Measurements from ENCODE around the gene TBXAS1. TPM values are rescaled to one million over a fixed set of nuclear protein-coding genes. Genes with fewer than 3 reads are reported as not detected.

The TBXAS1 gene
- total and polyA plus RNA-seq, 2 of the 8 experiments (the other 6 are each of a cell fraction or from before 2014, with no cell fraction given) = 0.86 to 2.1 TPM

DNA sequence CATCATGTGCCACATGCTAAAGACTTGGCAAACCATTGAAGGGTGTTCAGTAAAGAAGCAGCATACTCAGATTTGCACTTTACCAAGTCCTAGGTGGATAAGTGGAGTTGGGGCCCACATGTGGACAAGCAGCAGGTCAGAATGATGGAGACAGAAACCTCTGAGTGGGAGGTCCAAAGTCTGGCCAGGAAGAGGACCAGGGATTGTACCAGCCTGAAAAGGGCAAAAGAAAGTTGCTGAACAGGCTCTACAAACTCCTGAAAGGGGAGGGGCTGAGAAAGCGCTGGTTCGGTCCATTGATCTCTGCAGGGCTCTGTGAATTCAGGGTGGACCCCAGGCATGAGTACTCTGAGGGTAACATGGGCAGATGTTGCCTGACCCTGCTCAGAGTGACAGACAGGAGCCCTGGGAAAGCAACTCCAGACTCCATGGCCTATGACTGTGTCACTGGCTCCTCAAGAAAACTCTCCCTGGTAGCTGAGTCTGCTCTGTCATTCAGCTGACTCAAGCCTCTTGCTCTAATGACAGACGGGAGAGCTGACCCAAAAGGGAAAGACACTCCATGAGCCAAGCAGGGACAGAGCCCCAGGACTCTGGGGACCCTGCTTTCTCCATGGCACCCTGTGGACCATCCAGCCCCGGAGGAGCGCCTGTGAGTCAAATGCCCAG lies 68.5 kb downstream of the TBXAS1 start:
- H3K4me2 ChIP-seq (ENCODE audit: insufficient read depth in 1 of 2, low read depth in 2 of 2, low read length in 2 of 2) = no peak overlapping the region
- H4K5ac ChIP-seq (ENCODE audit: insufficient read length, low read depth, low read length) = no peak overlapping the region
- no peak overlapping the region for H2BK12ac ChIP-seq (ENCODE audit: low read depth, low read length)
- no peak overlapping the region for H3K9ac ChIP-seq (replicated peaks in 1 of 4; ENCODE audit: extremely low read depth in 1 of 4, low read depth in 3 of 4, low read length in 3 of 4)
- H3K4ac ChIP-seq (replicated peaks; ENCODE audit: insufficient read length, low read depth, low read length) = no peak overlapping the region
- ChIA-PET POLR2A (ENCODE audit: partially characterized antibody) (no interaction called here), CTCF (ENCODE audit: partially characterized antibody) (interaction anchor here (1.6 kb wide), 1 partner anchor 105 kb away, joined by 3 read pairs; no protein-coding TSS in a partner anchor)
- no peak overlapping the region for H2AK5ac ChIP-seq (ENCODE audit: low read depth, low read length)
- H3K27ac ChIP-seq (ENCODE audit: low read depth, low read length) = no peak overlapping the region
- no peak overlapping the region for H3K18ac ChIP-seq (ENCODE audit: extremely low read depth, low read length)
- H2AFZ ChIP-seq (ENCODE audit: low read length) = no peak overlapping the region; the same call in 1 of the 2 replicates
- no peaks in the 10 kb centered on the region for H3K36me3 ChIP-seq (ENCODE audit: control insufficient read depth in 2 of 4, insufficient read depth in 4 of 4, low read length in 3 of 4)
- H3K23ac ChIP-seq (ENCODE audit: insufficient read length) = no peak overlapping the region
- no peak overlapping the region for H2BK20ac ChIP-seq (ENCODE audit: low read length)
- no peaks in the 10 kb centered on the region for H3K79me1 ChIP-seq (ENCODE audit: low read depth, low read length)
- no peak overlapping the region for H2BK15ac ChIP-seq (ENCODE audit: low read length)
- no peaks in the 10 kb centered on the region for H3K79me2 ChIP-seq (ENCODE audit: control insufficient read depth in 1 of 2, insufficient read depth in 2 of 2, low read length in 2 of 2)
- WGBS, 2 experiments (ENCODE audit: extremely low coverage in 1 of 2, insufficient coverage in 1 of 2, insufficient read length in 1 of 2, insufficient replicate concordance in 2 of 2, low coverage in 1 of 2, low lambda C conversion rate in 2 of 2, missing lambda C conversion rate in 1 of 2) = 93% methylated on average over 5 of the region's 5 CpGs; no CpG with 5 or more reads in 1 of the 2 experiments
- H3K4me1 ChIP-seq (replicated peaks in 1 of 4; ENCODE audit: control insufficient read depth in 3 of 4, insufficient read depth in 4 of 4, low read length in 3 of 4) = no peaks in the 10 kb centered on the region
- H3K56ac ChIP-seq (replicated peaks; ENCODE audit: insufficient read length, low read depth, low read length) = no peak overlapping the region
- no peak overlapping the region for H2BK5ac ChIP-seq (ENCODE audit: low read depth, low read length)
- no peak for FAIRE-seq
- H4K20me1 ChIP-seq (replicated peaks in 1 of 2; ENCODE audit: control insufficient read depth in 1 of 2, insufficient read depth in 2 of 2, low read length in 2 of 2) = no peaks in the 10 kb centered on the region
- no peak for DNase-seq (ENCODE audit: low read depth in 1 of 2, low spot score in 2 of 2)
- H4K8ac ChIP-seq (ENCODE audit: extremely low read depth, insufficient read depth, low read length) = no peak overlapping the region
- no peaks in the 10 kb centered on the region for H3K27me3 ChIP-seq (replicated peaks in 1 of 4; ENCODE audit: control insufficient read depth in 3 of 4, extremely low read depth in 1 of 4, insufficient read depth in 3 of 4, low read length in 3 of 4)
- 0 out of 2 replicates have a peak, but pooled peaks cover 2% of the 10 kb centered on the region for H3K23me2 ChIP-seq (ENCODE audit: low read depth, low read length)
- no peak overlapping the region for H3K4me3 ChIP-seq (ENCODE audit: extremely low read depth in 1 of 4, insufficient read depth in 2 of 4, low read depth in 3 of 4, low read length in 4 of 4)
- no peak overlapping the region for H3K14ac ChIP-seq (ENCODE audit: insufficient read length)
- H2BK120ac ChIP-seq (replicated peaks; ENCODE audit: low read depth, low read length) = no peak overlapping the region
- no peaks in the 10 kb centered on the region for H3K9me3 ChIP-seq (ENCODE audit: insufficient read depth in 2 of 2, low read depth in 1 of 2, low read length in 1 of 2)
- no peak overlapping the region for H4K91ac ChIP-seq (replicated peaks; ENCODE audit: insufficient read length, low read length)
- TF ChIP-seq EZH2 (IDR thresholded peaks at IDR 0.05; ENCODE audit: low read depth, low read length, severe bottlenecking) (no peak), GTF2F1 (IDR thresholded peaks at IDR 0.05; ENCODE audit: borderline replicate concordance, low read depth, low read length) (no peak), SUZ12 (IDR thresholded peaks at IDR 0.05; ENCODE audit: low read length) (no peak), SP1 (IDR thresholded peaks at IDR 0.05; ENCODE audit: low read depth, low read length) (no peak), SIX5 (IDR thresholded peaks at IDR 0.05; ENCODE audit: low read depth, low read length) (no peak), RAD21 (IDR thresholded peaks at IDR 0.05 in 1 of 2, conservative IDR thresholded peaks at IDR 0.05 in 1 of 2; ENCODE audit: low read depth in 2 of 2, low read length in 2 of 2) (no peak), PHF8 (conservative IDR thresholded peaks at IDR 0.05; ENCODE audit: low read depth, low read length) (no peak), BCL11A (IDR thresholded peaks at IDR 0.05; ENCODE audit: low read depth in 2 of 2, low read length in 2 of 2) (no peak), HDAC2 (IDR thresholded peaks at IDR 0.05; ENCODE audit: borderline replicate concordance in 1 of 2, low read depth in 2 of 2, low read length in 2 of 2) (no peak)
- TF ChIP-seq, protein P1, sequence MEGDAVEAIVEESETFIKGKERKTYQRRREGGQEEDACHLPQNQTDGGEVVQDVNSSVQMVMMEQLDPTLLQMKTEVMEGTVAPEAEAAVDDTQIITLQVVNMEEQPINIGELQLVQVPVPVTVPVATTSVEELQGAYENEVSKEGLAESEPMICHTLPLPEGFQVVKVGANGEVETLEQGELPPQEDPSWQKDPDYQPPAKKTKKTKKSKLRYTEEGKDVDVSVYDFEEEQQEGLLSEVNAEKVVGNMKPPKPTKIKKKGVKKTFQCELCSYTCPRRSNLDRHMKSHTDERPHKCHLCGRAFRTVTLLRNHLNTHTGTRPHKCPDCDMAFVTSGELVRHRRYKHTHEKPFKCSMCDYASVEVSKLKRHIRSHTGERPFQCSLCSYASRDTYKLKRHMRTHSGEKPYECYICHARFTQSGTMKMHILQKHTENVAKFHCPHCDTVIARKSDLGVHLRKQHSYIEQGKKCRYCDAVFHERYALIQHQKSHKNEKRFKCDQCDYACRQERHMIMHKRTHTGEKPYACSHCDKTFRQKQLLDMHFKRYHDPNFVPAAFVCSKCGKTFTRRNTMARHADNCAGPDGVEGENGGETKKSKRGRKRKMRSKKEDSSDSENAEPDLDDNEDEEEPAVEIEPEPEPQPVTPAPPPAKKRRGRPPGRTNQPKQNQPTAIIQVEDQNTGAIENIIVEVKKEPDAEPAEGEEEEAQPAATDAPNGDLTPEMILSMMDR (IDR thresholded peaks at IDR 0.05; ENCODE audit: control extremely low read depth in 1 of 3, insufficient read depth in 1 of 3, low read depth in 1 of 3, low read length in 3 of 3) = no peak

Data from H1 (cell line).